Measurements from ENCODE around the gene LIMS2.
A peak's percentile ranks its signal among the peaks of the same experiment; 100 is the strongest.

Gene LIMS2, protein sequence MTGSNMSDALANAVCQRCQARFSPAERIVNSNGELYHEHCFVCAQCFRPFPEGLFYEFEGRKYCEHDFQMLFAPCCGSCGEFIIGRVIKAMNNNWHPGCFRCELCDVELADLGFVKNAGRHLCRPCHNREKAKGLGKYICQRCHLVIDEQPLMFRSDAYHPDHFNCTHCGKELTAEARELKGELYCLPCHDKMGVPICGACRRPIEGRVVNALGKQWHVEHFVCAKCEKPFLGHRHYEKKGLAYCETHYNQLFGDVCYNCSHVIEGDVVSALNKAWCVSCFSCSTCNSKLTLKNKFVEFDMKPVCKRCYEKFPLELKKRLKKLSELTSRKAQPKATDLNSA

DNA sequence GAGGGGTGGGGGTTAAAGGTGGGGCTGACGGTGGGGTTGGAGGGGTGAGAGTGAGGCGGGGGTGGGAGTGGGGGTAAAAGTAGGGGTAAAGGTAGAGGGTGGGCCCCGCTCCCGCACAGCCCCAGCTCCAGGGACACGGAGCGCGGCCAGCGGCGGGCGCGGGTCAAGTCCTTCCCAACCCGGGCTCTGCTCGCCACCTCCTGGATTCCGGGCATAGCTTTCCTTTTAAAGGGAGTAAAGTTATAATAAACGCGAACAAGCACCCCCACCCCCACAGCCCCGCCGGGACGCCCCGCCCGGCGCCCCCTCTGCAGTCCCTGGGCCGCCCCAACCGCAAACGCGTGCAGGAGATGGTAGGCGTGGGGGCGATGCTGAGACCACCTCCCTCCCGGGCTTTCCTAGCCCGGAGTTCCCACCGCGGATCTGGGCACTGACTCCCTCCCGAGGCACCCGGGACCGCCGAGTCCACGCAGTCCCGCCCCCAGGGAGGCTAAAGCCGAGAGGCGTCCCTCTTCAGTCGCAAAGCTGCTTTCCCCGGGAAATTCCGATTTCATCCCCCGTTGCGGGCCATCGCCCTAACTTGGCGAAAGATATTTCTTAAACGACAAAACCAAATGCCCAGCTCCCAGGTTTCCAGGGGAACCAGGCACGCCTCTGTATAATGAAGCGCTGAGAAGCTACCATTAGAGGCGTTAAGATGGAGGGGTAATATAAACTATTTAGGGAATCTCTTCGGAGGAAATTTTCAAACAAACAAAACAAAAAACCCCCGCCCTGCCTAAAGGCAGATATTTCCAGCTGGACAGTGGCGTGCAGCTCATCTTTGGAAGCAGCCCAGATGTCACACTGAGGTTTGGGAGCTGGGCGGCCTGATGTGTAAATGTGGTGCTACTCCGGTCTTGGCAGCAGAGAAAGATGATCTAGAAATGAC is at the start of gene LIMS2:
TSS of gene LIMS2 (minus strand) at position 200 of the 931 bp plus-strand sequence. CDS start 506 bp downstream, outside the sequence.
- DNase-seq (ENCODE audit: low spot score), result no peak

DNA sequence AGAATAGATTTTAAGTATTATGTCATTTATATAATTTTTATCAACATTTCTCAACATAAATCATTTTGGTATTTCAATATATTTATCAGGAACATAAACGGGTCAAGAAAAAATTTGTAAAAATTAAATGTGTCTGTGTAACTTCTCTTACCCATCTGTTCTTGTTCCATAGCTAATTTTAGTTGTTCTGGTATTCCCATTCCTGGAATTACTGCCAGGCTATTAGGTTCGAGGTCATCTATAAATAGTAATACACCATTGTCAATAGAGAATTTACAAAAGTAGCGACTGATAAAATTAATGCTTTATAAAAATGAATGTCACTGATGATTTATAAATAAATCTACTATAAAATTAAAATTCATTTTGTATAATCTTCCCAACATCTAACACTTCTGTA is 47.5 kb upstream of the LIMS2 start:
- no peak for DNase-seq (ENCODE audit: low spot score)

DNA sequence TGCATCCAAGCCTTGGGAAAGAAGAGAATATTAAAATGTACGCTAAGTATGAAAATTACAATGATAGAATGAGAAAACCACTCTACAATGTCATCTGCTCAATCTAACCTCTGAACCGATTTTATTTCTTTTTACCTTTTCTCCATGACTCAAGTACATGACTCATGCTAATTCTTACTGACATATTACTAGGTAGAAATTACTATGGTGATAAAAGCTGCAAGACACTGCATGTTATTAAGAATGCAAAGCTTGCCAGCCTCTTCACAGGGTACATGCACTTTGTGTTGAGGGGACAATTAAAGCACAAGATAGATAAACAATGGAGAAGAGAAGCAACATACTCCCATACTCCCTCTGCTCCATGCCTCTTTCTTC is 46.6 kb upstream of the LIMS2 start:
- no peak for DNase-seq (ENCODE audit: low spot score)

DNA sequence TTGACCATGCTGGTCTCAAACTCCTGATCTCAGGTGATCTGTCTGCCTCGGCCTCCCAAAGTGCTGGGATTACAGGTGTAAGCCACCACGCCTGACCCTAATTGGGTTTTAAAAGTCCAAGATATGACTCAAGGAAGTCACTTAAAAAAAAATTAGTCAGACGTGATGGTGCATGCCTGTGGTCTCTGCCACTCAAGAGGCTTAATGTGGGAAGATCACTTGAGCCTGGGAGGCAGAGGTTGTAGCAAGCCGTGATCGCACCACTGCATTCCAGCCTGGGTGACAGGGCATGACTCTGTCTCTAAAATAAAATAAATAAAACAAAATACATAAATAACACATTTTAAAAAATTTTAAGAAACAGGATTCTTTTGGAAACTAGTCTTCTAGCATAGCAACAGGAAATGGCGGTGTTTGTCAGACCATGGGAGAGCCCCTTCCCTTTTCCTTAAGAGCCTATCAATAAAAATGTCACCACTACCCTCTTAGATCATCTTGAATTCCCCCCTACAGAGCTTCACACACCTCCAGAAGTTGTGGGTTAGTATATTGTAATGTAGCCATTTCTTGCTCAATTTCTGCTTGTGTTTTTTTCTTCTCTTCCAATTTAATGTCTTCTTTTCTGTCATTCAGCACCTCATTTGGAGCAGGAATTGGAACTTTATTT is 46.1 kb upstream of the LIMS2 start:
- DNase-seq (ENCODE audit: low spot score), result no peak

DNA sequence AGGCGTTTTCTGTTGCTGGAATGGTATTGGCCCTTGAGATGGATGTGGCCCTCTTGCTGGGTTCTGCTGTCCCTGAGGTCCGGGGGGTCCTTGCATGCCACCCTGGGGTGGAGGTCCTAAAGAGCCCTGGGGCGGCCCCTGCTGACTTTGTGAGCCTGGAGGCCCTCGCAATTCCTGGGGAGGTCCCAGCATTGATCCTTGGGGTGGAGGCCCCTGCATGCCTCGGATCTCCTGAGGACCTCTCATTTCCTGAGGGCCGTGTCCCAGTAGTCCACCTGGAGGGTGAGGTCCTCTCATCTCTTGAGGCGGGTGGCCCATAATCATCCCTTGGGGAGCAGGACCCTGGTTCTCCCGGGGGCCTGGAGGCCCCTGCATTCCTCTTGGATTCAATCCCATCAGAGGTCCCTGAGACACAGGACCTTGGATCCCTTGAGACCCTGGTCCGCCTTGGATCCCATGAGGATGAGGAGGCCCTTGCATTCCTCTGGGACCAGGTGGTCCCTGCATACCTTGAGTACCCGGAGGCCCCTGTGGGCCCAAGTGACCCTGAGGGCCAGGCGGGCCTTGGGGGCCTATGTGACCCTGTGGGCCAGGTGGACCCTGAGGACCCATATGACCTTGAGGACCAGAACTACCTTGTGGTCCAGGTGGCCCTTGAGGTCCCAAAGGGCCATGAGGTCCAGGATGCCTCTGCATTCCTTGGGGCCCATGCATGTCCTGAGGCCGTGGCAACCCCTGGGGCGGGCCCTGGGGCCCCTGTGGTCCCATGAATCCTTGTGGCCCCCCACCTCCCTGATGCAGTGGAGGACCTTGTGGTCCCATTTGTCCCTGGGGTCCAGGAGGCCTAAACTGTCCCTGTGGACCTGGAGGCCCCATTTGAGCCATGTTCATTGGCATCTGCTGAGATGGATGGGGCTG is 44.2 kb upstream of the LIMS2 start:
- no peak for DNase-seq (ENCODE audit: low spot score)

DNA sequence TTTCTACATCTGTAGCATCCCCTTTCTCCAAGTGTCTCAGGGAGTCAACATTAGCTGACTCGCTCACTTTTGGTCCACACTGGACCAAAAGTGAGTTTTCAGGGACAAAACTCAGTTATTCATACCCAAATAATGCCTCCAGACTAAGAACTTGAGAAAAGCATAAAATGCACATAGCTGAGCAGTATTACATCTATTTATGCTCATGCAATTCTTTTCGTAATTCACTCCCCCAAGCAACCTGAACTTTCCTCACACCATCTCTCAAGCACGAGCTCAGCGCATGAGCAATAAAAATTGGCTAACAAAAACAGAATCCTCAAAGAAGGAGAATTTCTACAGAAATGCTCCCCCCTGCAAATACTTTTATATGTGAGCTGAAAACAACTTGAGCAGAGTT is 42.9 kb upstream of the LIMS2 start:
- no peak for DNase-seq (ENCODE audit: low spot score)

DNA sequence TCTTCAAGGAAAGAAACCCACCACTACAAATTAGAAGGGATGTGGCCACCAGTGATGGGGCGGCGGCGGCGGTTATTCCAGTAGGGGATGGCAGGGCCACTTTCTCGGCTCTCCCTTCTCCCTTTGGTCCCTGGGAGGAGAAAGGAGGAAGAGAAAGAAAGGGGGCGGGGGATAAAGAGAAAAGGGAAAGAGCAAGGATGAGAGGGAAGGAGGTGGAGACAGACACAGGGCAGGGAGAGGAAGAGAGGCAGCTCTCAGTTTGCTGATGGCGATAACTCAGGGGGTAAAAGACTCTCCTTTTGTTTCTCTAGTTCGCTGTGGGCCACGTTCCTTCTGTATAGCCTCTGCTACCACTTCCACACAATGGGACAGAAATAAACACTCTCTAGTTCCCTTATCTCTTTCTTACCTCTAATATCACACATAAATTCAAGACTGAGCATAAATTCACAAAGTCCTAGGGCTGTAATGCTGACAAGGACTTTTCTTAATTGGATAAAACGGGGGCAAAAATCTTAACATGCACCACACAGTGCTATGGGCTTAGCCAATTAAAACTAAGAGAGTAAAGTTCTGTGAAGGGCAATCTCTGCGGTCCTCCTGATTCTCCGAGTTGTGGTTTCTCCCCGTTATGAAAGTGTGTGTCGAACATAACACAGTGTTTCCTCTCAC is 40.6 kb upstream of the LIMS2 start:
- DNase-seq (ENCODE audit: low spot score), result no peak

DNA sequence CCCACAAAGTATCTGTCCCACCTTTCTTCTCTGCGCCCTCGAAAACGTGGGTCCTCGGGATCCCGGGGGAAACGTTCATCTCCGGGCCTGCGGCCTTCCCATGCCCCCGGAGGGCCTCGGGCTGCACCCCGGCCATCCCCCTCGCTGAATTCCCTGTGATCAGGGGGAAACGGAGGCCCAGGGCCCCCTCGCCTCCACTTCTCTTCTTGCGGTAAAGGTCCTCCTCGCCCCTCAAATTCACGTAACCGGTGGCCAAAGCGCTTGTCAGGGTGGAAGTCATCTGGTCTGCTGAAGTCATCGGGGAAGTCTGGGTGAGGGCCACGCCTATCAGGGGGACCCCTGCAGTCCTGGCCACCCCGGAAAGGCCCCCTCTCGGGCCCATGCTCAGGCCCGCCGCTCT is 38.2 kb upstream of the LIMS2 start:
- DNase-seq (ENCODE audit: low spot score), result no peak

DNA sequence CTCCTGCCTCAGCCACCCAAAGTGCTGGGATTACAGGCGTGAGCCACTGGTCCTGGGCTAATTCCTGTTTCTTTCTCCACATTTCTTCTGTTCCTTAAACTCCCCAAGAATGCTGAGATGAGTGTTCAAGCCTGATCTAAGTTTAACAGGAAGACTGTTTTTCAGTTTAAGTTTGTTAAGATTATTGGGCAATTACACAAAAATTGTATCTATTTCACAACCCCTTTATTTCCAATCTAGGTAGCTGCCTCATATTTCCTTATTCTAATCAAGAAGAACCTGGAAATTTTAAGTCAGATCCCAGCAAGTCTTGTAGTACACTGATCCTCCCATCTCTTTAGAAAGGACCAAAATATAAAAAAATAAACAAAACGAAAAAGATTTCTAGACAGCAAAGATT is 37.7 kb upstream of the LIMS2 start:
- no peak for DNase-seq (ENCODE audit: low spot score)

DNA sequence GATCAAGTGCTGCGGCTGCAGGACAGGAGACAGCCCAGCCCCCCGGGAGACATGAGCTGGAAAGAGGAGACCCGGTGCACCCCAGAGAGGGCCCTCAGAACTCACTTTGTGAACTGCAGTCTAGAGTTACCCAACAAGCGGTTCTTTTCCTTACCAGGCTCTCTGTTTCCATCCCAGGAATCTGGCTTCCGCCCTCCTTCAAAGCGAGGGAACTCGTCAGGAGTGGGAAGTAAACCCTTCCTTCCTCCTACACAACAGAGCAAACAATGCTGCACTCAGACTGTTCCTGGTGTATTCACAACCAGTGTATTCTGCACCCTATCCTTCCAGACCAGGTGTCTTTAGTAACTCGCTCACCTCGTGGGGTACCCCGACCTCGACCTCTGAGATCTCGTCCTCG is 34.0 kb upstream of the LIMS2 start:
- DNase-seq (ENCODE audit: low spot score), result no peak

DNA sequence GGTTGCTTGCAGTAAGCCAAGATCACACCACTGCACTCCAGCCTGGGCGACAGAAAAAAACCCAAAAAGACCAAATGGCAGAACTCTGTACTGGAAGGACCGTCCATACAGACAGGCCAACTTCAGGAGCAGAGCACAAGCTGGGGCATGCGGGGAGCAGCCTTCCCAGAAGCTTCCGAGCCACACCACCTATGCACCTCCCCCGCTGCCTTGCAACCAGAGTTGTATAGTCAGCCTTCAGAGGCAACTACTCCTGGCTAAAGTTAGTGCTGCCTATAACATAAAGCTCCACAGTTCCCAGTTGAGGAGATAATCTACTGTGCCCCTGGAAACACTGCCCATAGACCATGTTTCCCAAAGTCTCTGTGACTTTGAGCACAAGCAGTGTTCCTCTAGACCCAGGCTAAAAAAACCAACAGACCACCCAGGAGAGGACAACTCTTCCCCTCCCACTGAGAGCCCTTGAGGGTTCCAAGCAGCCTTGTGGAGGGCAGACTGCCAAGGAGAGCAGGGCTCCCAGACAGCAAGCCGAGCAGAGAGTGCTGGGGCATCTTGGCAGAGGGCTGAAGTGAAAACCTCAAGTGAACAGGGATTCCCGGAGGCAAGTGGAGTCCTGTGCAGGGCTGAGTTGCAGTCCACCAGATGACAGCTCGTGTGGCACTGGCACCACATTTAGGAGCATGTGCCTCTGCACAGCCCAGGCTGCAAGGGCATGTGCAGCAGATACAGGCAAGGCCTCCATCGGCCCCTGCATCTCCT is 32.7 kb upstream of the LIMS2 start:
- DNase-seq (ENCODE audit: low spot score), result no peak

DNA sequence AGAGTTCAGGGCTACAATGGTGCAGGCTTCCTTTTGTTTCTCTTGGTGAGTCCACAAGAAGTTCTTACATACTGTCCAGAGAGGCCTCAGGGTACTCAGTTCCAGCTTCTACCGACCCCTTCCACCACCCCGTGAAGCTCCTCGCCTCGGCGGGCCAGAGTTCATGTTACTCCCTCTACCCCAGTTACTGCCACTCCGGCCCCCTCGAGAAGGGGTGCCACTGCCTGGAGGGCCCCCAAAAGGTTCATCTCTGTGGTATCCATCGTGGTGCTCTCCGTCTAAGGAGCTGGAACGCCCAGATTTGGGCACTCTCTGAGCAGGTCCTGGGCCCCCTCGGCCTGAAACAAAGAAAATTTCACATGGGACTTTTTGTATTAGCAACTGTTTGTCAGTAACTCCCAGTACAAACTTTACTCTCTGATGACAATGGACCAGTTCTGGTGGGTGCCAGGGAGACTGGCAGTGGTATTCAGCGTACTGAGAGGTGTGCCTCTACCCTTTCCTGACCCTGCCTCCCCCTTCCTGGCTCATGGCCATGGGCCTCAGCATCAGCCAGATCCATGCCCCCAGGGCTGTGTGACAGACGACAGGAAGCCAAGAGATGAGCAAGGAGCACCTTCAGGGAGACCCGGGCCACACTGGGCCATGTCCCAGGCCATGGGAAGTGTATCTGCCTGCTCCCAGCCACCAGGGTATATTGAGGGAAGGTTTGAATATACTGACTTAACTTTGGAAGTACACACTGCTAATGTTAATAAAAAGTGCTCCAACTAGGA is 31.1 kb upstream of the LIMS2 start:
- no peak for DNase-seq (ENCODE audit: low spot score)

DNA sequence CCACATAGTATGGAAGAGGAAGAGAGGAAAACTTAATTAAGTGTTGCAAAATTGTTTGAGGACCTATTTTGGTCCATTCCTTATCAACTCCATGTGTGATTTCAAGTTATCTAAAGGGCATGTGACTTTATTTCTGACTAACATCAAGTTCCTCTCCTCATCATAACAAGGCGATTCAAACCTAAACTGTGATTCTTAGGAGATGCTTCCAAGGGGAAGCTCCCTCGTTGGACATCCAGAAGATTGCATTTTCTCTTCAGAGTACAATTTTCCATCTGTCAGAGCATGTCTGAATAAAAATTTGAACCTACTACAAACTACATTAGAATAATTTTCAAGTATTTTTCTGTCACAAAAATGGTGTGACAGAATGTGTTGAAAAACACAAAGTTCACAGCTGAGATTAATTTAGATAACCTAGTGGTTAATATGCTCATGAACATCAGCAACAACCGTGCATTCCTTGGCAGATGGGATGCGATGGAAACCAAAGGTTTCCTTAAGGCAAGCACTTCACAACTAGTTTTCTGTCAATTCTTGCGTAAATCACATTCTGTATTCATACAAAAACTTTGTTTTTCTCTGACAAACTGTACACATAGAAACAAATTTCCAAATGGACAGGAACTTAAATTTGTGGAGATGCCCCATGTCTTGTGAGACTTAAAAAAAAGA is 30.2 kb upstream of the LIMS2 start:
- DNase-seq (ENCODE audit: low spot score), result no peak

DNA sequence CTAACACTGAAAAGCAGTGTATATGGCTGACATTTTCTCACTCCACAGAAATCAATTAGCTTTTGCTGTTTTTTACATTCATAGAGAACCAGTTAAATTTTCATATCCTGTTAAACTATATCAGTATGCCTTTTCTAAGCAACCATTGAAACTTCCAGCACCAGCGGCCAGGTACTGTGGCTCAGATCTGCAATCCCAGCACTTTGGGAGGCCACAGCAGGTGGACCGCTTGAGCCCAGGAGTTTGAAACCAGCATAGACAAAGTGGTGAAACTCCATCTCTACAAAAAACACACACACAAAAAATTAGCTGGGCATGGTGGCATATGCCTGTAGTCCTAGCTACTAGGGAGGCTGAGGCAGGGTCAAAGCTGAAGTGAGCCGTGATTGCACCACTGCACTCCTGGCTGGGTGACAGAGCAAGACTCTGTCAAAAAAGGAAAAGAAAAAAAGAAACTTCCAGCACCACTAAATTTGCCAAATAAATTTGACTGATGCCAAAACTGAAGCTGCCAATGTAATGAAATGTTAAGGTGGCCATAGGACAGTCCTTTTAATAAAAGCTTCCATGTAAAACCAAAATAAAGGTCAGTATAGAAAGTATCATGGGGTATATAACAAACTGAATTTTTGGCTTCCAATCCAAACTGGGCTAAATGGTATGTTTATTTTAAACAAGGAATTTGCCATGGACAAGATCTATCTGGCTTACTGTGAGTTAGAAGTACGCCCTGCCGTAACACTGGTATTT is 29.5 kb upstream of the LIMS2 start:
- DNase-seq (ENCODE audit: low spot score), result no peak

DNA sequence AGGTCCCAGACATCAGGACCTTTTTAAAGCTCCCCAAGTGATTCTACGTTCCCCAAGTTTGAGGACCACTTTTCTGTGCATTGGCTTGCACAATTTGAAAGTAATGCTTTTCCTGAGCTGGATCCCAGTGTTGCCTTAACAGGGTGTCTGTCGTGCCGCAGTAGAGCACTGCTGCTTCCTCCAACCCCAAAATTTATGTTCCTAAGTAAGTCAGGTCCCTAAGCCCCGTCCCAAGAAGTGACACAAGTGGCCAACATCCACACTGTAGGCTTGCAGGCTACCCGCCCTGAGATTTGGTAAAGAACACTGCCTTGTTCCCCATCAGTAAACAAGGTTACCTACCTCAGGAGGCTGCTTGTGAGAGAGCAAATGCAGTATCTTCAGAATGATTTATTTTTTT is 28.0 kb upstream of the LIMS2 start:
- DNase-seq (ENCODE audit: low spot score), result no peak

DNA sequence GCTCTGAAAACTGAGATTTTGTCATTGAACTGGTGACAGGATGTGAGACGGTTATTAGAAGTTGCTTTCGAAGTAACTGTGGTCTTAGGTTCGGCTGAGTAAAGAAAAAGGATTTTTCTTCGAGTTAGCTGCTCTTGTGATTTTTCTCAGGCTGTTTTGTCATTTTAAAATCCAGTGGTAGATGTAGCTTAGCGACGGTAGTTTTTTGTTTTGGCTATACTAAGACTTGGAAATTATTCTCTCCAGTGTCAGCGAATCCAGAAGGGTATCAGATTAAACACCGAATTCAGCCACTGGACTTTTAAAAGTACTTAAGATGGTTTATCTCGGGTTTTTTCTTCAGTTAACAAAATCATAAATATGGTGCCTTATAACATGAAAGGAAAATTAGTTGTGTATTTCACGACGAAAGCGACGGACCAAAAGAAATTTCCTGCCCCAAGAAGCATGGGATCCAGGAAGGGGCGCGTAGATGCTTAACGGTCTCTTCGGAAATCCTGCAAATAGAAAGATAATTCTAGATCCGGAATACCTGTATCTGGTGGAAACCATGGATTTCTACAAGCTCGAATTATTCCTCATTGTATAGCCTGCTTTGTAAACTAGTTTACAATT is 27.2 kb upstream of the LIMS2 start:
- no peak for DNase-seq (ENCODE audit: low spot score)

DNA sequence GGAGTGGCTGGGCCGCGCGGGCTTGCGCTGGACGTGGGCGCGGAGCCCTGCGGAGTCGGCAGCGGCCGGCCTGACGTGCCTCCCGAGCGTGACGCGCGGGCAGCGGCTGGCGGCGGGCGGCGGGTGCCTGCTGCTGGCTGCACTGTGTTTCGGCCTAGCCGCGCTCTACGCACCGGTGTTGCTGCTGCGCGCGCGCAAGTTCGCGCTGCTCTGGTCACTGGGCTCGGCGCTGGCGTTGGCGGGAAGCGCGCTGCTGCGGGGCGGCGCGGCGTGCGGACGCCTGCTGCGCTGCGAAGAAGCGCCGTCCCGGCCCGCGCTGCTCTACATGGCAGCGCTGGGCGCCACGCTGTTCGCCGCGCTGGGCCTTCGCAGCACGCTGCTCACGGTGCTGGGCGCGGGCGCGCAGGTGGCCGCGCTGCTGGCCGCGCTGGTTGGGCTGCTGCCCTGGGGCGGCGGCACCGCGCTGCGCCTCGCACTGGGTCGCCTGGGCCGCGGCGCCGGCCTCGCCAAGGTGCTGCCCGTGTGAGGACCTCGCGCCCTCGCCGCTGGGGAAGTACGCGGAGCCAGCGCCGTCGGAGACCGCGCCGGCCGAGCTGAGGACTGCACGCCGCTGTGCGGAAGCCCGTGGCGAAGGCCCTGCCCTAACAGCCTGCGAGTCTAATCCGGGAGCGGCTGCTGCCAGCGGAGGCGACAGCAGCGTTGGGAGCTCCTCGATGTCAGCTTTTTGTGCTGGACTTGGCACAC is 26.5 kb upstream of the LIMS2 start:
- DNase-seq (ENCODE audit: low spot score), result peak; percentile 53
